ENCODE data around the gene CD55.

The CD55 gene

GRCh38 chr1:207328908-207329440 is 7.5 kb downstream of the CD55 start:
- TF ChIP-seq, protein P1, sequence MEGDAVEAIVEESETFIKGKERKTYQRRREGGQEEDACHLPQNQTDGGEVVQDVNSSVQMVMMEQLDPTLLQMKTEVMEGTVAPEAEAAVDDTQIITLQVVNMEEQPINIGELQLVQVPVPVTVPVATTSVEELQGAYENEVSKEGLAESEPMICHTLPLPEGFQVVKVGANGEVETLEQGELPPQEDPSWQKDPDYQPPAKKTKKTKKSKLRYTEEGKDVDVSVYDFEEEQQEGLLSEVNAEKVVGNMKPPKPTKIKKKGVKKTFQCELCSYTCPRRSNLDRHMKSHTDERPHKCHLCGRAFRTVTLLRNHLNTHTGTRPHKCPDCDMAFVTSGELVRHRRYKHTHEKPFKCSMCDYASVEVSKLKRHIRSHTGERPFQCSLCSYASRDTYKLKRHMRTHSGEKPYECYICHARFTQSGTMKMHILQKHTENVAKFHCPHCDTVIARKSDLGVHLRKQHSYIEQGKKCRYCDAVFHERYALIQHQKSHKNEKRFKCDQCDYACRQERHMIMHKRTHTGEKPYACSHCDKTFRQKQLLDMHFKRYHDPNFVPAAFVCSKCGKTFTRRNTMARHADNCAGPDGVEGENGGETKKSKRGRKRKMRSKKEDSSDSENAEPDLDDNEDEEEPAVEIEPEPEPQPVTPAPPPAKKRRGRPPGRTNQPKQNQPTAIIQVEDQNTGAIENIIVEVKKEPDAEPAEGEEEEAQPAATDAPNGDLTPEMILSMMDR (IDR thresholded peaks at IDR 0.05; ENCODE audit: borderline replicate concordance, insufficient read depth, low read depth, low read length): no peak
- H3K4me3 ChIP-seq (ENCODE audit: low read depth, low read length): no peak overlapping the region

DNA sequence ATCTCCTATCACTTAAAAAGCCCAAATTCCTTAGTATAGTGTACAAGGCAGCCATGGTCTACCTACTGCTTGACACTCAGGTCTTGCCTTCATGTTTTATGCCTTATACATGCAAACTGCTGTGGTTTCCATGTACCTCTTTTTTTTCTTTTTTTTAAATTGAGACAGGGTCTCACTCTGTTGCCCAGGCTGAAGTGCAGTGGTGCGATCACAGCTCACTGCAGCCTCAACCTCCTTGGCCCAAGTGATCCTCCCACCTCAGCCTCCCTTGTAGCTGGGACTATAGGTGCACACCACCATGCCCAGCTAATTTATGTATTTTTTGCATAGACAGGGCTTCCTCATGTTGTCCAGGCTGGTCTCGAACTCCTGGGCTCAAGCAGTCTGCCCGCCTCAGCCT is 8.0 kb downstream of the CD55 start:
- TF ChIP-seq, protein P1 (IDR thresholded peaks at IDR 0.05; ENCODE audit: borderline replicate concordance, insufficient read depth, low read depth, low read length): no peak
- H3K4me3 ChIP-seq (ENCODE audit: low read depth, low read length): no peak overlapping the region

DNA sequence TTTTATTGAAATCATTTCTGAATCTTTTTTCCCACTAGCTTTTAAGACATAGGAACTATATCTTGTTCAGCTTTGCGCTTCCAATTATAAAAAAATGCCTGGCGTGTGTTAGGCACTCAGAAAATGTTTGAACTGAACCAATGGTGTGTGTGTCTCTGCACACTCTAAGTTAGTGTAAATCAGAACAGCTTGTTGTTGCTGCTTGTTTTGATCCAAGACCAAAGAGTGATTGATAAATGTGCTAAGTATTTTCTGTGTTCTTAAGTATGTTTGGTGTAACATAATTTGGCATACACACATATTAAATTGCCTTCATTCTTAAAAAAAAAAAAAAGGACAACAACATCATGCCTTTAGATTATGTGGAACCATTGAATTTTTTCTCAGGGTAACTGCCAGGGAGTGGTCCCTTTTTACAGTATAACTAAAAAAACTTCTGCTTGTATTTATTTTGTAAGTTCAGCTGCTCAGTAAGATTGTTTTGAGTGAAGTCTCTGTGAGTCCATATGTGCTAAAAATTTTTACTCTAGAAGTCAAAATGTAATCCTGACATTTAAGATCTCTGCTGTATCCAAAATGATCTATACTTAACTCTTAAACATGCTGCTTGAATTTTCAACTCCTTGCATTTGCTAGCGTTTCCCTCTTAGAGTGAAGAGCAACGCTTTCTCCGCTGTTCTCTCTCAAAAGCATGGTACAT is 8.7 kb downstream of the CD55 start:
- TF ChIP-seq, protein P1 (IDR thresholded peaks at IDR 0.05; ENCODE audit: borderline replicate concordance, insufficient read depth, low read depth, low read length): no peak
- no peak overlapping the region for H3K4me3 ChIP-seq (ENCODE audit: low read depth, low read length)

DNA sequence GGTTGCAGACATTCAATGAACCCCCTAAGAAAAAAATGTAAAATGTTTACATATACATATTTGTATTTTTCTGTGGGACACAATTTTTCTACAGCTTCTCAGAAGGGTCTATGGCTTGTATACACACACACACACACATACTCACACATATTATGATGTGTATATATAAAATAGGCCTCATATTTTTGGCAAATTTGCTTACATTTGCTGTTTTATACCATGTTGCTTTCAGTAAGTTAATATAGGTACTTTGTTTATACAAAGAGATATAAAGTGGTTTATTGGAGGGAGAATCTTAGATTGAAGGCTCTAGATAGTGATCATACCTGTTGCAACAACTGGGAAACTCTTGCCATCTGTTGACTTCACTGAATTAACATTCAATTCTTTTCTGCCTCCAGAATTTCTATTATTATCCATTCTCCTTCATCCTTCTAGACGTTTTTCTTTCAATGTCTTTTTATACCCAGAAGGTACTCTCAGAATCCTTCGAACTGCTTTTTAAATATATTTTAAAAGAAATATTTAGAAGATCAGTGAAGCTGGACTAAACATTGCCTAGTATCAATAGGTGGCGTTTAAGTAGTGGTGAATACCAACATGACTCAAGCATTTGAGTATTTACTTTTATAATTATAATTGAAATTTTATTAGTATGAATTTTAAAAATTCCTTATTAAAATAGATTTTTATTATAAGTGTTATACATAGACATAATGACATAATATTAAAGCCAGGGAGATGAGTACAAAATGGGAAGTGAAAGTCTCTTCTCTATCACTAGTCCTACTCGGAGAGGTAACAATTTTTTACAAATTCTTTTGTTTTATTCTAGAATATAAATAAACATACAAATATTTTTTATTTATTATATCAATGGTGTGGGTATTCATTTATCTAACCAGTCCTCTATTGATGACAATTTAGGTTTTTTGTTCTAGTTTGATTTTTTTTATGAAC is 10.2 kb downstream of the CD55 start:
- TF ChIP-seq, protein P1 (IDR thresholded peaks at IDR 0.05; ENCODE audit: borderline replicate concordance, insufficient read depth, low read depth, low read length): no peak
- H3K4me3 ChIP-seq (ENCODE audit: low read depth, low read length): no peak overlapping the region

GRCh38 chr1:207333009-207333600 is 11.6 kb downstream of the CD55 start:
- H3K4me3 ChIP-seq (ENCODE audit: low read depth, low read length): no peak overlapping the region
- TF ChIP-seq, protein P1 (IDR thresholded peaks at IDR 0.05; ENCODE audit: borderline replicate concordance, insufficient read depth, low read depth, low read length): no peak

- H3K4me3 ChIP-seq (ENCODE audit: low read depth, low read length): no peak overlapping the region
- TF ChIP-seq, protein P1 (IDR thresholded peaks at IDR 0.05; ENCODE audit: borderline replicate concordance, insufficient read depth, low read depth, low read length): no peak
Observed at GRCh38 chr1:207333620-207334019, 12.1 kb downstream of the CD55 start.

Data from GM12875 (cell line).